Liver (tissue), 9 donors: ENCODE results near the gene MIER1. TPM values are rescaled to one million over a fixed set of nuclear protein-coding genes. Genes with fewer than 3 reads are reported as not detected.
A peak's percentile ranks its signal among the peaks of the same experiment; 100 is the strongest.

Source experiments
- DNase-seq: peaks from one replicate; pipeline ENCODE4 v3.0.0-alpha.2; 2017; ENCODE audit warnings: low spot score
- H3K27ac ChIP-seq, 2 donors: one replicate each; pipeline ENCODE4 v1.7.0; 2013; ENCODE audit warnings: inconsistent platforms in 2 of 2, low read length in 2 of 2, control low read depth in 1 of 2, low read depth in 1 of 2, mild to moderate bottlenecking in 1 of 2
- H3K27me3 ChIP-seq, 4 donors: one replicate each; pipeline versions ENCODE4 v1.6.1 to v1.7.0; 2013; ENCODE audit warnings: low read length in 3 of 4, inconsistent platforms in 1 of 4, mild to moderate bottlenecking in 1 of 4, moderate library complexity in 1 of 4; ENCODE audit not compliant: control insufficient read depth in 4 of 4, insufficient read depth in 4 of 4
- H3K36me3 ChIP-seq, 4 donors: one replicate each; pipeline versions ENCODE4 v1.6.1 to v1.7.0; 2013; ENCODE audit warnings: low read length in 3 of 4, mild to moderate bottlenecking in 3 of 4, low read depth in 1 of 4, moderate library complexity in 1 of 4; ENCODE audit not compliant: control insufficient read depth in 4 of 4, insufficient read depth in 3 of 4
- H3K4me1 ChIP-seq, 4 donors: one replicate each; pipeline versions ENCODE4 v1.6.1 to v1.7.0; 2013; ENCODE audit warnings: low read length in 3 of 4, mild to moderate bottlenecking in 3 of 4, moderate library complexity in 1 of 4; ENCODE audit not compliant: control insufficient read depth in 4 of 4, insufficient read depth in 4 of 4
- H3K4me3 ChIP-seq, 3 donors: one replicate each; pipeline versions ENCODE4 v1.6.1 to v1.7.0; 2013; ENCODE audit warnings: low read length in 3 of 3, control low read depth in 1 of 3, low read depth in 1 of 3, mild to moderate bottlenecking in 1 of 3
- H3K9ac ChIP-seq, 2 donors: one replicate each; pipeline ENCODE4 v1.7.0; 2013; ENCODE audit warnings: low read length in 2 of 2, mild to moderate bottlenecking in 2 of 2, moderate library complexity in 2 of 2, control low read depth in 1 of 2, low read depth in 1 of 2
- H3K9me3 ChIP-seq, 4 donors: one replicate each; pipeline versions ENCODE4 v1.6.1 to v1.7.0; 2013; ENCODE audit warnings: low read length in 3 of 4; ENCODE audit not compliant: control insufficient read depth in 4 of 4
- ATF3 ChIP-seq: IDR thresholded peaks from 2 replicates; pipeline ENCODE4 v1.6.1; 2016; ENCODE audit warnings: antibody characterized with exemption
- EGR1 ChIP-seq, 2 donors: IDR thresholded peaks; 2 replicates each; pipeline ENCODE4 v1.6.1; 2016 to 2018; ENCODE audit warnings: antibody characterized with exemption in 2 of 2, low read depth in 2 of 2
- FOXA1 ChIP-seq: IDR thresholded peaks from 2 replicates; pipeline ENCODE4 v1.6.1; 2016; ENCODE audit warnings: antibody characterized with exemption
- FOXA2 ChIP-seq: IDR thresholded peaks from 2 replicates; pipeline ENCODE4 v1.6.1; 2016; ENCODE audit warnings: antibody characterized with exemption
- HNF4A ChIP-seq, 2 donors: conservative IDR thresholded peaks; 2 replicates each; pipeline ENCODE4 v1.6.1; 2016; ENCODE audit warnings: antibody characterized with exemption in 2 of 2, mild to moderate bottlenecking in 2 of 2
- MAX ChIP-seq: IDR thresholded peaks from 2 replicates; pipeline ENCODE4 v1.6.1; 2016; ENCODE audit warnings: antibody characterized with exemption
- RXRA ChIP-seq, 2 donors: IDR thresholded peaks; 2 replicates each; pipeline ENCODE4 v1.6.1; 2017 to 2018; ENCODE audit warnings: antibody characterized with exemption in 2 of 2, mild to moderate bottlenecking in 1 of 2
- TAF1 ChIP-seq: conservative IDR thresholded peaks from 2 replicates; pipeline ENCODE4 v1.6.1; 2016; ENCODE audit warnings: antibody characterized with exemption, mild to moderate bottlenecking
- YY1 ChIP-seq: IDR thresholded peaks from 2 replicates; pipeline ENCODE4 v1.6.1; 2016; ENCODE audit warnings: antibody characterized with exemption, mild to moderate bottlenecking
- WGBS: extraction: QIAGEN DNeasy Blood & Tissue Kit; methylation state at CpG from one replicate; pipeline ENCODE4 v1.1.7; 2013; 5-methylcytosine and 5-hydroxymethylcytosine counted together
- polyA plus RNA-seq, 2 donors: library from polyadenylated mRNA; stranded (reverse) in 1 of 2; unstranded in 1 of 2; fragments of 200-250 nt in 1 of 2; fragments of >200 nt in 1 of 2; fragmentation: Nextera tagmentation in 1 of 2; extraction: Ambion mirVana in 1 of 2; gene quantifications; one replicate each; pipeline versions ENCODE4 v1.2.1 to v1.2.3, GENCODE V29; 2013 to 2015
- total RNA-seq, 2 donors: library from RNA; depleted of rRNA; stranded (reverse); fragments of >200 nt; gene quantifications; one replicate each; pipeline ENCODE4 v1.2.3, GENCODE V29; 2014
- TF ChIP-seq, protein P1 (sequence below): IDR thresholded peaks from 2 replicates; pipeline ENCODE4 v1.6.1; 2016; ENCODE audit warnings: antibody characterized with exemption
- TF ChIP-seq, protein P2 (sequence below): fragments of 150-350 bp; IDR thresholded peaks from 2 replicates; pipeline ENCODE4 v1.5.1; 2017; ENCODE audit warnings: improper control_type of control experiment, low read depth, low read length; ENCODE audit not compliant: missing input control
- donor health status: healthy.
- donor health status: healthy.
- donor health status: healthy.
- donor health status: healthy.
- donor health status: healthy.

MIER1 gene
- total and polyA plus RNA-seq, 4 donors = 7.3 to 23.2 (median 16.6) TPM

DNA sequence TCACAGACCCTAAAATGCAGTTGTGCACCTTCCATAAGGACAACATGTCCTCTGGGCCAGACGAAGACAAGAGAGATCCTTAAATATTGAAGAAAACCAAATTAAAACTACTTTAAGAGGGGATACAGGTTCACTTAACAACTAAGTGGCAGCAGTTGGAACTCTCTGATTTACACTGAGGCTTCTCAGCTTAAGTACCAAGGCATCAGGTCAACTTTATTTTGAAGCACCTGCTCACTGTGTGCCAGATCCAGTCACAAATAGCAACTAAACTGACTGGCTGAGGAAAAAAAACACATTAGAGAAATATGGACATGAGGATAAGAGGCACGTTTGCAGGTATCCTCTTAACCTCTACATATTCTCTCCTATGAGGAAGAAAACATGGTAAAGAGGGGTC lies 96.0 kb downstream of the MIER1 start (continued):
- TF ChIP-seq, protein P1, sequence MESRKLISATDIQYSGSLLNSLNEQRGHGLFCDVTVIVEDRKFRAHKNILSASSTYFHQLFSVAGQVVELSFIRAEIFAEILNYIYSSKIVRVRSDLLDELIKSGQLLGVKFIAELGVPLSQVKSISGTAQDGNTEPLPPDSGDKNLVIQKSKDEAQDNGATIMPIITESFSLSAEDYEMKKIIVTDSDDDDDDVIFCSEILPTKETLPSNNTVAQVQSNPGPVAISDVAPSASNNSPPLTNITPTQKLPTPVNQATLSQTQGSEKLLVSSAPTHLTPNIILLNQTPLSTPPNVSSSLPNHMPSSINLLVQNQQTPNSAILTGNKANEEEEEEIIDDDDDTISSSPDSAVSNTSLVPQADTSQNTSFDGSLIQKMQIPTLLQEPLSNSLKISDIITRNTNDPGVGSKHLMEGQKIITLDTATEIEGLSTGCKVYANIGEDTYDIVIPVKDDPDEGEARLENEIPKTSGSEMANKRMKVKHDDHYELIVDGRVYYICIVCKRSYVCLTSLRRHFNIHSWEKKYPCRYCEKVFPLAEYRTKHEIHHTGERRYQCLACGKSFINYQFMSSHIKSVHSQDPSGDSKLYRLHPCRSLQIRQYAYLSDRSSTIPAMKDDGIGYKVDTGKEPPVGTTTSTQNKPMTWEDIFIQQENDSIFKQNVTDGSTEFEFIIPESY = no peak
- TF ChIP-seq MAX (no peak), TAF1 (no peak)

DNA sequence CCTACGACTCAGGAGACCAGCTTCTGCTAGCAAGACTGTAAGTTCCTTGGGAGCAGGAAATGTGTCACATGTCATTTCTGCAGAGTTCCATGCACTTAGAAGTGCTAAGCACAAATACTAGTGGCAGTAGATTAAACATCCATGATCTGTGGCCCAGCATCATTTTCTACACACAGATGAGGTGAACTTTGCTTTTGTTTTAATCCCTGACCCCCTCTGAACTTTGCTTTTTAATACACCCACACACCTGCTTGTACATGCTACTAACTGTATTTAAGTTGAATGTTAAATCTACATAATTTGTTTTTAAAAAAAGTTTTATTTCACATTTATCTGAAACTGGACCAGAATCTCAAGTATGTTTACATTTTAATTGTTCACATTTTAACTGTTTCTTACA lies 104.7 kb downstream of the MIER1 start:
- Histone ChIP-seq H3K4me1 (peaks cover 0 to 3% (median under 1%) of the 10 kb centered on the region in 4 donors), H3K4me3 (no peak overlapping the region), H3K27me3 (no peaks in the 10 kb centered on the region), H3K9me3 (no peaks in the 10 kb centered on the region), H3K27ac (no peak overlapping the region), H3K9ac (no peak overlapping the region), H3K36me3 (peaks cover 0 to 10% (median 3%) of the 10 kb centered on the region in 4 donors)
- 92% methylated on average over 1 of the region's 1 CpG for WGBS
- peak in 1 of 2 donors; percentile 34 for TF ChIP-seq RXRA (IDR thresholded peaks at IDR 0.05)
- no peak for TF ChIP-seq FOXA2
- TF ChIP-seq HNF4A (conservative IDR thresholded peaks at IDR 0.05) = peak in 1 of 2 donors; percentile 52
- no peak for DNase-seq

GRCh38 chr1:67031121-67031858 lies 106.5 kb downstream of the MIER1 start:
- Histone ChIP-seq H3K4me1 (peaks cover 0 to 3% (median 0%) of the 10 kb centered on the region in 4 donors), H3K9me3 (no peaks in the 10 kb centered on the region), H3K36me3 (peaks cover 0 to 15% (median 4%) of the 10 kb centered on the region in 4 donors), H3K27ac (no peak overlapping the region), H3K27me3 (no peaks in the 10 kb centered on the region), H3K9ac (no peak overlapping the region), H3K4me3 (no peak overlapping the region)
- DNase-seq = no peak
- WGBS = 87% methylated on average over 5 of the region's 5 CpGs
- TF ChIP-seq FOXA1 (no peak), RXRA (IDR thresholded peaks at IDR 0.05) (no peak), YY1 (no peak), ATF3 (no peak), EGR1 (IDR thresholded peaks at IDR 0.05; ENCODE audit: low read depth in 2 of 2) (no peak), FOXA2 (no peak), MAX (no peak), HNF4A (conservative IDR thresholded peaks at IDR 0.05) (no peak)
- TF ChIP-seq, protein P1 = no peak
- TF ChIP-seq, protein P2, sequence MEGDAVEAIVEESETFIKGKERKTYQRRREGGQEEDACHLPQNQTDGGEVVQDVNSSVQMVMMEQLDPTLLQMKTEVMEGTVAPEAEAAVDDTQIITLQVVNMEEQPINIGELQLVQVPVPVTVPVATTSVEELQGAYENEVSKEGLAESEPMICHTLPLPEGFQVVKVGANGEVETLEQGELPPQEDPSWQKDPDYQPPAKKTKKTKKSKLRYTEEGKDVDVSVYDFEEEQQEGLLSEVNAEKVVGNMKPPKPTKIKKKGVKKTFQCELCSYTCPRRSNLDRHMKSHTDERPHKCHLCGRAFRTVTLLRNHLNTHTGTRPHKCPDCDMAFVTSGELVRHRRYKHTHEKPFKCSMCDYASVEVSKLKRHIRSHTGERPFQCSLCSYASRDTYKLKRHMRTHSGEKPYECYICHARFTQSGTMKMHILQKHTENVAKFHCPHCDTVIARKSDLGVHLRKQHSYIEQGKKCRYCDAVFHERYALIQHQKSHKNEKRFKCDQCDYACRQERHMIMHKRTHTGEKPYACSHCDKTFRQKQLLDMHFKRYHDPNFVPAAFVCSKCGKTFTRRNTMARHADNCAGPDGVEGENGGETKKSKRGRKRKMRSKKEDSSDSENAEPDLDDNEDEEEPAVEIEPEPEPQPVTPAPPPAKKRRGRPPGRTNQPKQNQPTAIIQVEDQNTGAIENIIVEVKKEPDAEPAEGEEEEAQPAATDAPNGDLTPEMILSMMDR = no peak
